ENCODE data around the gene CRTC3. TPM values are rescaled to one million over a fixed set of nuclear protein-coding genes. Genes with fewer than 3 reads are reported as not detected.
"Not testable (repeated sequence)": the region's sequence is repeated elsewhere in the genome, so short reads cannot be mapped to it uniquely, and the experiment has no call there.

CRTC3 gene
- total RNA-seq, result 10 to 100 TPM; 24.0 to 25.7 TPM

GRCh38 chr15:90529371-90530249 is at the start of gene CRTC3:
CRTC3 (plus strand) TSS chr15:90529923; CDS start chr15:90530072, 149 bp downstream.
- ChIA-PET CTCF (interaction anchor here (0.6 to 1.0 kb wide), 3 partner anchors 14 to 88 kb away, joined by 3 to 5 read pairs (median 3); no protein-coding TSS in a partner anchor), POLR2A (interaction anchor here (0.6 to 1.3 kb wide), 5 partner anchors 10 to 187 kb away, joined by 3 to 8 read pairs (median 4); partner anchors contain the start of gene BLM)

GRCh38 chr15:90481023-90481422 is 48.7 kb upstream of the CRTC3 start:
- CTCF ChIA-PET, result interaction anchor here (0.6 to 2.7 kb wide), 5 partner anchors 14 to 188 kb away, joined by 3 to 12 read pairs (median 3); no protein-coding TSS in a partner anchor
- POLR2A ChIA-PET, result interaction anchor here (0.6 kb wide), 2 partner anchors 220 to 587 kb away, joined by 8 to 9 read pairs; partner anchors contain the start of gene AP3S2

- POLR2A ChIA-PET, result no interaction called here
- CTCF ChIA-PET, result interaction anchor here (0.6 to 2.7 kb wide), 17 partner anchors 11 to 342 kb away, joined by 3 to 12 read pairs (median 3); no protein-coding TSS in a partner anchor
These were observed 47.4 kb upstream of the CRTC3 start for GRCh38 chr15:90482124-90483011.

- CTCF ChIA-PET, result interaction anchor here (0.6 to 1.7 kb wide), 10 partner anchors 20 to 342 kb away, joined by 3 to 7 read pairs (median 3); no protein-coding TSS in a partner anchor
- POLR2A ChIA-PET, result no interaction called here
These were observed 46.8 kb upstream of the CRTC3 start for GRCh38 chr15:90483012-90483307.

GRCh38 chr15:90483637-90484036 is 46.1 kb upstream of the CRTC3 start:
- CTCF ChIA-PET, result interaction anchor here (1.7 kb wide), 1 partner anchor 164 kb away, joined by 7 read pairs; no protein-coding TSS in a partner anchor
- POLR2A ChIA-PET, result no interaction called here

GRCh38 chr15:90487186-90487585 is 42.5 kb upstream of the CRTC3 start:
- POLR2A ChIA-PET, result no interaction called here
- CTCF ChIA-PET, result interaction anchor here (0.6 to 0.7 kb wide), 2 partner anchors 22 to 306 kb away, joined by 3 to 4 read pairs; no protein-coding TSS in a partner anchor

GRCh38 chr15:90489514-90489913 is 40.2 kb upstream of the CRTC3 start:
- ChIA-PET CTCF (interaction anchor here (1.0 kb wide), 1 partner anchor 170 kb away, joined by 3 read pairs; no protein-coding TSS in a partner anchor), POLR2A (no interaction called here)

- ChIA-PET CTCF (interaction anchor here (0.8 to 1.0 kb wide), 2 partner anchors 82 to 170 kb away, joined by 3 to 4 read pairs; no protein-coding TSS in a partner anchor), POLR2A (no interaction called here)
These were observed 39.8 kb upstream of the CRTC3 start for GRCh38 chr15:90489944-90490343.

- POLR2A ChIA-PET, result no interaction called here
- CTCF ChIA-PET, result no interaction called here
These were observed 36.1 kb upstream of the CRTC3 start for GRCh38 chr15:90493647-90494046.

- ChIA-PET POLR2A (no interaction called here), CTCF (no interaction called here)
These were observed 34.7 kb upstream of the CRTC3 start for GRCh38 chr15:90495067-90495466.

- POLR2A ChIA-PET, result no interaction called here
- CTCF ChIA-PET, result interaction anchor here (0.6 kb wide), 1 partner anchor 181 kb away, joined by 3 read pairs; no protein-coding TSS in a partner anchor
These were observed 32.9 kb upstream of the CRTC3 start for GRCh38 chr15:90496791-90497190.

GRCh38 chr15:90497376-90497775 is 32.3 kb upstream of the CRTC3 start:
- POLR2A ChIA-PET, result no interaction called here

GRCh38 chr15:90497912-90498311 is 31.8 kb upstream of the CRTC3 start:
- ChIA-PET CTCF (no interaction called here), POLR2A (no interaction called here)

More at GRCh38 chr15:90497376-90497775, 32.3 kb upstream of the CRTC3 start:
- CTCF ChIA-PET, result no interaction called here

- ChIA-PET POLR2A (no interaction called here), CTCF (interaction anchor here (1.4 kb wide), 1 partner anchor 180 kb away, joined by 4 read pairs; no protein-coding TSS in a partner anchor)
These were observed 29.6 kb upstream of the CRTC3 start for GRCh38 chr15:90500171-90500570.

- POLR2A ChIA-PET, result no interaction called here
These were observed 27.8 kb upstream of the CRTC3 start for GRCh38 chr15:90501898-90502297.

GRCh38 chr15:90510781-90511180 is 18.9 kb upstream of the CRTC3 start:
- POLR2A ChIA-PET, CTCF ChIA-PET: not testable (repeated sequence)

More at GRCh38 chr15:90501898-90502297, 27.8 kb upstream of the CRTC3 start:
- CTCF ChIA-PET, result no interaction called here

- CTCF ChIA-PET, POLR2A ChIA-PET: not testable (repeated sequence)
These were observed 18.5 kb upstream of the CRTC3 start for GRCh38 chr15:90511211-90511618.

- CTCF ChIA-PET, result interaction anchor here (0.8 to 1.0 kb wide), 2 partner anchors 16 to 257 kb away, joined by 3 read pairs; no protein-coding TSS in a partner anchor
- POLR2A ChIA-PET, result interaction anchor here (0.6 kb wide), 1 partner anchor 74 kb away, joined by 3 read pairs; no protein-coding TSS in a partner anchor
These were observed 17.4 kb upstream of the CRTC3 start for GRCh38 chr15:90512276-90512675.

- POLR2A ChIA-PET, result interaction anchor here (0.5 to 0.6 kb wide), 2 partner anchors 37 to 190 kb away, joined by 4 to 5 read pairs; no protein-coding TSS in a partner anchor
- CTCF ChIA-PET, result no interaction called here
These were observed 16.7 kb upstream of the CRTC3 start for GRCh38 chr15:90512981-90513380.

All from activated CD8-positive, alpha-beta memory T cell treated with anti-CD3 and anti-CD28 coated beads for 36 hours (primary cell).